ENCODE data around the gene FHAD1. TPM values are rescaled to one million over a fixed set of nuclear protein-coding genes. Genes with fewer than 3 reads are reported as not detected.

FHAD1 gene
- total RNA-seq, 4 donors from 2014 or later, result 1.6 TPM; not detected in 3

GRCh38 chr1:15236321-15236721 is 10.7 kb upstream of the FHAD1 start:
- Histone ChIP-seq H3K27me3 (no peaks in the 10 kb centered on the region), H3K27ac (no peak overlapping the region), H3K36me3 (no peaks in the 10 kb centered on the region), H3K4me1 (no peaks in the 10 kb centered on the region), H3K4me3 (no peak overlapping the region), H3K9me3 (no peaks in the 10 kb centered on the region)
- 93% methylated on average over 5 of the region's 5 CpGs for WGBS
- no peak for TF ChIP-seq EP300 (IDR thresholded peaks at IDR 0.05)
- TF ChIP-seq POLR2AphosphoS5 (IDR thresholded peaks at IDR 0.05), result no peak
- TF ChIP-seq, protein P1, sequence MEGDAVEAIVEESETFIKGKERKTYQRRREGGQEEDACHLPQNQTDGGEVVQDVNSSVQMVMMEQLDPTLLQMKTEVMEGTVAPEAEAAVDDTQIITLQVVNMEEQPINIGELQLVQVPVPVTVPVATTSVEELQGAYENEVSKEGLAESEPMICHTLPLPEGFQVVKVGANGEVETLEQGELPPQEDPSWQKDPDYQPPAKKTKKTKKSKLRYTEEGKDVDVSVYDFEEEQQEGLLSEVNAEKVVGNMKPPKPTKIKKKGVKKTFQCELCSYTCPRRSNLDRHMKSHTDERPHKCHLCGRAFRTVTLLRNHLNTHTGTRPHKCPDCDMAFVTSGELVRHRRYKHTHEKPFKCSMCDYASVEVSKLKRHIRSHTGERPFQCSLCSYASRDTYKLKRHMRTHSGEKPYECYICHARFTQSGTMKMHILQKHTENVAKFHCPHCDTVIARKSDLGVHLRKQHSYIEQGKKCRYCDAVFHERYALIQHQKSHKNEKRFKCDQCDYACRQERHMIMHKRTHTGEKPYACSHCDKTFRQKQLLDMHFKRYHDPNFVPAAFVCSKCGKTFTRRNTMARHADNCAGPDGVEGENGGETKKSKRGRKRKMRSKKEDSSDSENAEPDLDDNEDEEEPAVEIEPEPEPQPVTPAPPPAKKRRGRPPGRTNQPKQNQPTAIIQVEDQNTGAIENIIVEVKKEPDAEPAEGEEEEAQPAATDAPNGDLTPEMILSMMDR (IDR thresholded peaks at IDR 0.05), result no peak
- no peak for TF ChIP-seq POLR2A (IDR thresholded peaks at IDR 0.05)
- DNase-seq (ENCODE audit: low spot score in 2 of 2), result no peak

DNA sequence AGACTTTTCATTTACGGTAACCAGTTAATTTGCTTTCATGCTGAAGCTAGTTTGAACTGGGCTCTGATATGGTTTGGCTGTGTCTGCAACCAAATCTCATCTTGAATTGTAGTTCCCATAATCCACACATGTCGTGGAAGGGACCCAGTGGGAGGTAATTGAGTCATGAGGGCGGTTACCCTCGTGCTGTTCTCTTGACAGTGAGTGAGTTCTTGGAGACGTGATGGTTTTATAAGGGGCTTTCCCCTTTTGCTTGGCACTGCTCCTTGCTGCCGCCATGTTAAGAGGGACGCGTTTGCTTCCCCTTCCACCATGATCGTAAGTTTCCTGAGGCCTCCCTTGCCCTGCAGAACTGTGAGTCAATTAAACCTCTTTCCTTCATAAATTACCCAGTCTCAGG is 10.3 kb upstream of the FHAD1 start:
- Histone ChIP-seq H3K36me3 (no peaks in the 10 kb centered on the region), H3K4me3 (no peak overlapping the region), H3K27ac (no peak overlapping the region), H3K27me3 (no peaks in the 10 kb centered on the region), H3K4me1 (no peaks in the 10 kb centered on the region), H3K9me3 (no peaks in the 10 kb centered on the region)
- TF ChIP-seq, protein P1 (IDR thresholded peaks at IDR 0.05), result no peak
- TF ChIP-seq EP300 (IDR thresholded peaks at IDR 0.05) (no peak), POLR2AphosphoS5 (IDR thresholded peaks at IDR 0.05) (no peak), POLR2A (IDR thresholded peaks at IDR 0.05) (no peak)
- no peak for DNase-seq (ENCODE audit: low spot score in 2 of 2)
- 72% methylated on average over 9 of the region's 9 CpGs for WGBS

GRCh38 chr1:15238789-15239188 is 8.2 kb upstream of the FHAD1 start:
- TF ChIP-seq EP300 (IDR thresholded peaks at IDR 0.05) (no peak), POLR2A (IDR thresholded peaks at IDR 0.05) (no peak), POLR2AphosphoS5 (IDR thresholded peaks at IDR 0.05) (no peak)
- TF ChIP-seq, protein P1 (IDR thresholded peaks at IDR 0.05), result no peak
- no peak for DNase-seq (ENCODE audit: low spot score in 2 of 2)
- Histone ChIP-seq H3K36me3 (no peaks in the 10 kb centered on the region), H3K4me1 (no peaks in the 10 kb centered on the region), H3K27ac (no peak overlapping the region), H3K27me3 (no peaks in the 10 kb centered on the region), H3K9me3 (no peaks in the 10 kb centered on the region), H3K4me3 (no peak overlapping the region)
- 86% methylated on average over 1 of the region's 1 CpG for whole genome bisulfite sequencing

DNA sequence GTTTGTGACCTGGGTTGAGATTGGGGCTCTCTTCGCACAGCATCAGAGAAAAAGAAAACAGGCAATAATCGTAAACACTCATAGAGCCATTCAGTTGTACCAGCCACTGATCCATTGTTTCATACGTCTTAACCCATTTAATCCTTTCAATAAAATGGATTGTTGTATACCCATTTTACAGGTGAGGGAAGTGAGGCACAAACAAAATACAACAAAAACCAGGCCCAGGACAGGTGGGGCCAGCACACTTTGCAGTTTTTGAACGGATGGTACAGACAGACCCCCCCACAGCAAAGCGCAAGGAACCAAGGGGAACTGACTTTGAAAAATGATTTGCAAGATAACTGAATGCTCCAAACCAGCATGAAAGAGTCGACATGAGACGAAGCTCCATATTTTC is 4.3 kb upstream of the FHAD1 start:
- TF ChIP-seq, protein P1 (IDR thresholded peaks at IDR 0.05), result no peak
- TF ChIP-seq EP300 (IDR thresholded peaks at IDR 0.05) (no peak), POLR2A (IDR thresholded peaks at IDR 0.05) (no peak), POLR2AphosphoS5 (IDR thresholded peaks at IDR 0.05) (no peak)
- 89% methylated on average over 7 of the region's 7 CpGs for WGBS

GRCh38 chr1:15243275-15244043 is 3.6 kb upstream of the FHAD1 start:
- WGBS, result 75% methylated on average over 10 of the region's 10 CpGs
- H3K9me3 ChIP-seq, result no peaks in the 10 kb centered on the region
- no peaks in the 10 kb centered on the region for H3K36me3 ChIP-seq
- H3K4me1 ChIP-seq, result peaks cover 16% of the 10 kb centered on the region
- DNase-seq (ENCODE audit: low spot score in 2 of 2), result no peak
- H3K4me3 ChIP-seq, result no peak overlapping the region
- no peak overlapping the region for H3K27ac ChIP-seq
- TF ChIP-seq POLR2A (IDR thresholded peaks at IDR 0.05) (no peak), EP300 (IDR thresholded peaks at IDR 0.05) (no peak), POLR2AphosphoS5 (IDR thresholded peaks at IDR 0.05) (no peak)
- TF ChIP-seq, protein P1 (IDR thresholded peaks at IDR 0.05), result no peak
- peaks cover 13% of the 10 kb centered on the region for H3K27me3 ChIP-seq

More for the DNA sequence above, 4.3 kb upstream of the FHAD1 start:
- Histone ChIP-seq H3K9me3 (no peaks in the 10 kb centered on the region), H3K27me3 (peaks cover 10% of the 10 kb centered on the region), H3K4me3 (no peak overlapping the region), H3K4me1 (peaks cover 16% of the 10 kb centered on the region), H3K27ac (no peak overlapping the region), H3K36me3 (no peaks in the 10 kb centered on the region)
- DNase-seq (ENCODE audit: low spot score in 2 of 2), result no peak
